Loucy (cell line): Measurements from ENCODE around the gene SLC35B2.

Source experiments
- H2AFZ ChIP-seq: fragments of 200-600 bp; sonication (generic); 2 replicates; pipeline ENCODE4 v1.6.0; 2016; ENCODE audit warnings: antibody characterized with exemption, mild to moderate bottlenecking, low read length, moderate library complexity
- H3F3A ChIP-seq: fragments of 200-600 bp; 2 replicates; pipeline ENCODE4 v1.6.0; 2016; ENCODE audit warnings: antibody characterized with exemption, low read depth, mild to moderate bottlenecking
- H3K27me3 ChIP-seq: fragments of 200-600 bp; sonication (generic); 2 replicates; pipeline ENCODE4 v1.6.1; 2014; ENCODE audit warnings: low read length, mild to moderate bottlenecking; ENCODE audit not compliant: insufficient read depth, poor library complexity, severe bottlenecking
- H3K36me3 ChIP-seq: fragments of 200-600 bp; sonication (generic); 2 replicates; pipeline ENCODE4 v1.6.1; 2016; ENCODE audit warnings: low read length; ENCODE audit not compliant: insufficient read depth
- H3K4me1 ChIP-seq: fragments of 200-600 bp; sonication (generic); 2 replicates; pipeline ENCODE4 v1.5.1; 2014; ENCODE audit warnings: low read length, mild to moderate bottlenecking; ENCODE audit not compliant: insufficient read depth, poor library complexity, severe bottlenecking
- H3K4me2 ChIP-seq: fragments of 200-600 bp; sonication (generic); 2 replicates; pipeline ENCODE4 v1.6.0; 2014; ENCODE audit warnings: antibody characterized with exemption, low read length, low read depth, mild to moderate bottlenecking; ENCODE audit not compliant: poor library complexity, severe bottlenecking
- H3K4me3 ChIP-seq: fragments of 200-600 bp; sonication (generic); 2 replicates; pipeline ENCODE4 v1.5.1; 2014; ENCODE audit warnings: low read length, mild to moderate bottlenecking, mixed read lengths; ENCODE audit not compliant: poor library complexity, severe bottlenecking
- H3K79me2 ChIP-seq: fragments of 200-600 bp; sonication (generic); 2 replicates; pipeline ENCODE4 v1.6.1; 2014; ENCODE audit warnings: low read length; ENCODE audit not compliant: insufficient read depth
- H3K9ac ChIP-seq: fragments of 200-600 bp; sonication (generic); 2 replicates; pipeline ENCODE4 v1.6.0; 2014; ENCODE audit warnings: mild to moderate bottlenecking, low read depth, low read length, moderate library complexity; ENCODE audit not compliant: poor library complexity, severe bottlenecking
- H3K9me2 ChIP-seq: fragments of 200-600 bp; sonication (generic); replicated peaks from 2 replicates; pipeline ENCODE4 v1.6.1; 2016; ENCODE audit warnings: low read depth, low read length, mixed read lengths
- H3K9me3 ChIP-seq: fragments of 200-600 bp; sonication (generic); 2 replicates; pipeline ENCODE4 v1.6.1; 2014; ENCODE audit warnings: mild to moderate bottlenecking, antibody characterized with exemption, low read length, low read depth; ENCODE audit not compliant: insufficient read depth
- H4K20me1 ChIP-seq: fragments of 200-600 bp; sonication (generic); 2 replicates; pipeline ENCODE4 v1.6.0; 2014; ENCODE audit warnings: antibody characterized with exemption, low read length, mild to moderate bottlenecking; ENCODE audit not compliant: insufficient read depth, poor library complexity, severe bottlenecking
- EZH2phosphoT487 ChIP-seq: fragments of 200-600 bp; IDR thresholded peaks from 2 replicates; pipeline ENCODE4 v1.6.1; 2018; ENCODE audit warnings: antibody characterized with exemption, mild to moderate bottlenecking, moderate library complexity, borderline replicate concordance
- TF ChIP-seq, protein P1 (sequence below): fragments of 200-600 bp; sonication (generic); conservative IDR thresholded peaks from 2 replicates; pipeline ENCODE4 v1.5.1; 2014; ENCODE audit warnings: mild to moderate bottlenecking, antibody characterized with exemption, low read length

The SLC35B2 gene

GRCh38 chr6:44257025-44257752, at the start of gene SLC35B2:
TSS of gene SLC35B2 (minus strand) at chr6:44257528. CDS start at chr6:44257410, 118 bp downstream.
- peaks cover 29% of the 10 kb centered on the region for H3K4me1 ChIP-seq
- peaks cover 17% of the 10 kb centered on the region for H3F3A ChIP-seq
- H3K9me3 ChIP-seq: no peaks in the 10 kb centered on the region
- peak within 1 kb of the TSS; percentile 90 for H2AFZ ChIP-seq
- H3K4me2 ChIP-seq: peak within 1 kb of the TSS; percentile 94
- H3K4me3 ChIP-seq: peak within 1 kb of the TSS; percentile 77
- peaks cover 38% of the 10 kb centered on the region for H4K20me1 ChIP-seq
- H3K79me2 ChIP-seq: peaks cover 37% of the 10 kb centered on the region
- TF ChIP-seq, protein P1, sequence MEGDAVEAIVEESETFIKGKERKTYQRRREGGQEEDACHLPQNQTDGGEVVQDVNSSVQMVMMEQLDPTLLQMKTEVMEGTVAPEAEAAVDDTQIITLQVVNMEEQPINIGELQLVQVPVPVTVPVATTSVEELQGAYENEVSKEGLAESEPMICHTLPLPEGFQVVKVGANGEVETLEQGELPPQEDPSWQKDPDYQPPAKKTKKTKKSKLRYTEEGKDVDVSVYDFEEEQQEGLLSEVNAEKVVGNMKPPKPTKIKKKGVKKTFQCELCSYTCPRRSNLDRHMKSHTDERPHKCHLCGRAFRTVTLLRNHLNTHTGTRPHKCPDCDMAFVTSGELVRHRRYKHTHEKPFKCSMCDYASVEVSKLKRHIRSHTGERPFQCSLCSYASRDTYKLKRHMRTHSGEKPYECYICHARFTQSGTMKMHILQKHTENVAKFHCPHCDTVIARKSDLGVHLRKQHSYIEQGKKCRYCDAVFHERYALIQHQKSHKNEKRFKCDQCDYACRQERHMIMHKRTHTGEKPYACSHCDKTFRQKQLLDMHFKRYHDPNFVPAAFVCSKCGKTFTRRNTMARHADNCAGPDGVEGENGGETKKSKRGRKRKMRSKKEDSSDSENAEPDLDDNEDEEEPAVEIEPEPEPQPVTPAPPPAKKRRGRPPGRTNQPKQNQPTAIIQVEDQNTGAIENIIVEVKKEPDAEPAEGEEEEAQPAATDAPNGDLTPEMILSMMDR: peak; percentile 57
- TF ChIP-seq EZH2phosphoT487: no peak
- H3K27me3 ChIP-seq: no peaks in the 10 kb centered on the region
- H3K36me3 ChIP-seq: peaks cover 39% of the 10 kb centered on the region; the same call in 1 of the 2 replicates
- H3K9ac ChIP-seq: peak within 1 kb of the TSS; percentile 70
- no peaks in the 10 kb centered on the region for H3K9me2 ChIP-seq

DNA sequence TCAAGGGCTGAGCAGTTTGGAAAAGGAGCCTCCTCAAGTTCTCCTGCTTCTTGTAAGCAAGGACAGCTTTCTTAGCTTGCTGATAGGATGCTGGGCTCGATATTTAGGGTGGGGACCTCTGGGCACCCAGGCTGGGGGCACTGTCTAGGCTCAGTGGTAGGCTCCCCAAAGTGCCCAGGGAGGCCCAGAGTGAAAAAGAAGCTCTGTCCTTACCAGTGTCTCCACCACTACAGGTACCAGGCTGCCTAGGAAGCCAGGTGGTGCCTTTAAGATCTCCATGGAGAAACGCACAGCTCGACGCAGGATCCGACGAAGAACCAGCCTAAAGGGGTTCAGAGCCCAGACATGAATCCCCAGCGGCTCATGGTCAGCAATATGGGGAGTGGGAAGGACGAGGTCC, 49.4 kb upstream of the SLC35B2 start:
- Histone ChIP-seq H3K27me3 (no peaks in the 10 kb centered on the region), H3K4me1 (peaks cover 6% of the 10 kb centered on the region), H3K4me2 (no peak overlapping the region), H4K20me1 (no peaks in the 10 kb centered on the region), H3K4me3 (no peak overlapping the region), H3F3A (no peaks in the 10 kb centered on the region), H3K79me2 (peaks cover 9% of the 10 kb centered on the region; the same call in 1 of the 2 replicates), H3K9me3 (no peaks in the 10 kb centered on the region), H3K9me2 (no peaks in the 10 kb centered on the region), H3K36me3 (peaks cover 61% of the 10 kb centered on the region; the same call in 1 of the 2 replicates), H2AFZ (no peak overlapping the region), H3K9ac (no peak overlapping the region)
- TF ChIP-seq EZH2phosphoT487: no peak
- TF ChIP-seq, protein P1: no peak

DNA sequence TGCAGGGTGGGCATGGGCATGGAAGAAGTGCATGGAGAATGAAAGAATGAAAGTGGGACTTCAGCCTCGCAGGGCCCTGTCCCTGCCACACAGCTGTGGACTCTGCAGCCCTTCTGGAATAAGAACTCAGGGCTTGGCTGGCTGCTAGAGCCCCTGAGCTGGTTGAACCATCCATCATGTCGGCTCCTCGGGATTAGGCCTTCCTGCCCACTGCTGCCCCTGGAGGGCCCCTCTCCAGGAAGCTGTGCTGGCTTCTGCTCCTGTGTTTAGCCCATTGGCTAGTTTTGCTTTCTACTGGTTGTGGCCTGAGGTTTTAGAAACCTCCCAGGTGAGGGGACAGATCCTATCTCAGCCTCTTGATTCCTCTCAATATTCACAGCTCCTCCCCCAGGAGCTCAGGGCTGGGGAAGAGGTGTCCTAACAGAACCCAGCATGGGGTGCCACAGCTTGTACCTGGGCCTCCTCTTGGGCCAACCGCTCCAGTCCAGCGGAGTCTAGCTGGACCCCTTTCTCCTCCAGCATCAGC, 47.9 kb upstream of the SLC35B2 start:
- Histone ChIP-seq H3K9ac (no peak overlapping the region), H3F3A (no peaks in the 10 kb centered on the region), H3K9me2 (no peaks in the 10 kb centered on the region), H3K9me3 (no peaks in the 10 kb centered on the region), H3K4me3 (no peak overlapping the region), H3K79me2 (no peaks in the 10 kb centered on the region), H2AFZ (no peak overlapping the region), H3K4me2 (no peak overlapping the region), H3K4me1 (no peaks in the 10 kb centered on the region), H4K20me1 (no peaks in the 10 kb centered on the region), H3K27me3 (no peaks in the 10 kb centered on the region), H3K36me3 (peaks cover 64% of the 10 kb centered on the region; the same call in 1 of the 2 replicates)
- no peak for TF ChIP-seq EZH2phosphoT487
- TF ChIP-seq, protein P1: no peak
